Measurements from ENCODE around the gene P4HA2. TPM values are rescaled to one million over a fixed set of nuclear protein-coding genes. Genes with fewer than 3 reads are reported as not detected.

Gene P4HA2
- total and polyA plus RNA-seq, 7 donors, result 4.2 to 35.2 (median 24.8) TPM

DNA sequence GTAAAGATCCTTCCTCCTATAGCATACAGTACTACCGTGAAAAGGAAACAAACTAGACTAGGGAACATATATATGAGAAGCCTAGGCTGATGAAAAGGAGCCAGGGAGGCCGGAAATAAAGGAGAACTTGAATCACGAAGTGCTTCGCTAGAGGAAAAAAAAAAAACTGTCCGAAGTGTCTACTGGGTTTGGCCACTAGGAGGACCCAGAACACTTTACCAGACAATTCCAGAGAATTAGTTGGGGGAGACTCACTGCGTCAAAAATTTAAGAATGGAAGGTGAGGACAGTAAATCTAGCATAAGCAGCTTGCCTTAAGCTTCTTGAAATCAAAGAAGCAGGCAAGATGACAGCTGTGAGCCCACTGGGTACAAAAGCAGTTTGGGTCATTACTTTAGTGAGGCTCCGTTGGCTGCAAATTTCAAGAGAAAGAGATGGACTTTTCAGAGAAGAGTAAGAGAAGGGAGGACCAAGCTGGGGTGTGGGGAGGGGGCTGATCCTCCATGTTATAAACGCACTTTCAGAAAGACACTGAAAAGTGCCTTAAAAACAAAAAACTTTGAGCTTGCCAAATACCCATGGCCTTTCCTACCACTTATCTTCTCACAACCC is 47.4 kb downstream of the P4HA2 start:
- H3K27me3 ChIP-seq, result no peaks in the 10 kb centered on the region
- H3K27ac ChIP-seq, result no peak overlapping the region
- no peaks in the 10 kb centered on the region for H3K9me3 ChIP-seq
- intact Hi-C loops (cut with DNase I), result no loop called here
- peaks cover 0 to 11% (median 7%) of the 10 kb centered on the region in 4 donors for H3K4me1 ChIP-seq
- no peak for DNase-seq
- H3K36me3 ChIP-seq, result no peaks in the 10 kb centered on the region
- TF ChIP-seq EP300 (IDR thresholded peaks at IDR 0.05), result no peak
- no peak for TF ChIP-seq POLR2AphosphoS5 (IDR thresholded peaks at IDR 0.05)
- TF ChIP-seq POLR2A (IDR thresholded peaks at IDR 0.05), result no peak
- TF ChIP-seq CTCF (IDR thresholded peaks at IDR 0.05), result peak; percentile 31 to 71 (median 48)
- H3K4me3 ChIP-seq, result no peak overlapping the region
- WGBS, 2 donors, result 19 to 20% methylated on average over 8 of the region's 8 CpGs

- H3K36me3 ChIP-seq, result no peaks in the 10 kb centered on the region
- H3K27me3 ChIP-seq, result no peaks in the 10 kb centered on the region
- no peak overlapping the region for H3K4me3 ChIP-seq
- H3K4me1 ChIP-seq, result peaks cover 0 to 11% (median 7%) of the 10 kb centered on the region in 4 donors
- H3K27ac ChIP-seq, result no peak overlapping the region
- WGBS, 2 donors, result 56 to 58% methylated on average over 3 of the region's 3 CpGs
- TF ChIP-seq EP300 (IDR thresholded peaks at IDR 0.05), result no peak
- TF ChIP-seq POLR2A (IDR thresholded peaks at IDR 0.05), result no peak
- TF ChIP-seq POLR2AphosphoS5 (IDR thresholded peaks at IDR 0.05), result no peak
- TF ChIP-seq CTCF (IDR thresholded peaks at IDR 0.05), result no peak
- no peaks in the 10 kb centered on the region for H3K9me3 ChIP-seq
- DNase-seq, result no peak
- intact Hi-C loops (cut with DNase I), result no loop called here
Observed at GRCh38 chr5:132179405-132179804, 48.2 kb downstream of the P4HA2 start.

DNA sequence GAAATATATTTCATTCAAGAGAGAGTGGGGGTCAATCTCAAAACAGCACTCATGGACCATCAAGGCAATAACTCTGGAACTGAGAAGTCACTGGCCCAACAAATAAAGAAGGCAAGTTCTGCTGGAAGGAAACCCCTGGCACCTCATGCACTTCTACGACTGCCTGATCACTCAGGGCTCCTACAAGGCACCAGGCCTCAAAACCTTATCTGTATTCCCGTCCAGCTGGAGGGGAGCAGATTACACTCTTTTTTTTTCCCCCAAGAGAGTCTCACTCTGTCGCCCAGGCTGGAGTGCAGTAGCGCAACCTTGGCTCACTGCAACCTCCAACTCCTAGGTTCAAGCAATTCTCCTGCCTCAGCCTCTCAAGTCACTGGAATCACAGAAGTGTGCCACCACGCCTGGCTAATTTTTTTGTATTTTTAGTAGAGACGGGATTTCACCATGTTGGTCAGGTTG is 49.9 kb downstream of the P4HA2 start:
- Histone ChIP-seq H3K27me3 (no peaks in the 10 kb centered on the region), H3K27ac (no peak overlapping the region)
- intact Hi-C loops (cut with DNase I), result no loop called here

DNA sequence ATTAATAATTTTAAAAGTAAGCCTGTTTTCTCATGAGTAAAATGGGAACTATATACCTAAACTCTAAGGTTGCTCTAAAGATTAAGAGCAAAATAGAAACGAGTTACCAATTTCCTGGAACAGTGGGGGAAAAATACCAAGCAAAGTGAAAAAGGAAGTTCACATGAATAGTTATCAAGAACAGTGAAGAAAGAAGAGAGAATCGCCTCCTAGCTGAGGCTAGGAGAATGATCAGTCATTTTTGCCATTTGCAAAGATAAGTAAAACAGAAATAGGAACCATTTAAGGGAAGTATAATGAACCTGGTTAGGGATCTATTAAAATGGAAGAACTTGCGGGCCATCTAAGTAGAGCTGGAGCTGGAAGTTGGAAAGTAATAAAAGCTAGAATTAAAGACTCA is 50.7 kb downstream of the P4HA2 start:
- intact Hi-C loops (cut with DNase I), result no loop called here
- WGBS, 2 donors, result 46 to 61% methylated on average over 3 of the region's 3 CpGs
- DNase-seq, result no peak
- Histone ChIP-seq H3K4me3 (no peak overlapping the region), H3K4me1 (peaks cover 0 to 11% (median 7%) of the 10 kb centered on the region in 4 donors), H3K36me3 (no peaks in the 10 kb centered on the region), H3K27ac (no peak overlapping the region), H3K9me3 (no peaks in the 10 kb centered on the region), H3K27me3 (no peaks in the 10 kb centered on the region)
- no peak for TF ChIP-seq EP300 (IDR thresholded peaks at IDR 0.05)
- no peak for TF ChIP-seq POLR2AphosphoS5 (IDR thresholded peaks at IDR 0.05)
- no peak for TF ChIP-seq POLR2A (IDR thresholded peaks at IDR 0.05)
- TF ChIP-seq CTCF (IDR thresholded peaks at IDR 0.05), result no peak

More for the DNA sequence above, 49.9 kb downstream of the P4HA2 start:
- no peak for TF ChIP-seq EP300 (IDR thresholded peaks at IDR 0.05)
- no peak for TF ChIP-seq CTCF (IDR thresholded peaks at IDR 0.05)
- TF ChIP-seq POLR2AphosphoS5 (IDR thresholded peaks at IDR 0.05), result no peak
- no peak for TF ChIP-seq POLR2A (IDR thresholded peaks at IDR 0.05)
- WGBS, 2 donors, result 94% methylated on average over 6 of the region's 6 CpGs
- Histone ChIP-seq H3K4me3 (no peak overlapping the region), H3K36me3 (no peaks in the 10 kb centered on the region), H3K4me1 (peaks cover 0 to 11% (median 7%) of the 10 kb centered on the region in 4 donors), H3K9me3 (no peaks in the 10 kb centered on the region)
- DNase-seq, result no peak

DNA sequence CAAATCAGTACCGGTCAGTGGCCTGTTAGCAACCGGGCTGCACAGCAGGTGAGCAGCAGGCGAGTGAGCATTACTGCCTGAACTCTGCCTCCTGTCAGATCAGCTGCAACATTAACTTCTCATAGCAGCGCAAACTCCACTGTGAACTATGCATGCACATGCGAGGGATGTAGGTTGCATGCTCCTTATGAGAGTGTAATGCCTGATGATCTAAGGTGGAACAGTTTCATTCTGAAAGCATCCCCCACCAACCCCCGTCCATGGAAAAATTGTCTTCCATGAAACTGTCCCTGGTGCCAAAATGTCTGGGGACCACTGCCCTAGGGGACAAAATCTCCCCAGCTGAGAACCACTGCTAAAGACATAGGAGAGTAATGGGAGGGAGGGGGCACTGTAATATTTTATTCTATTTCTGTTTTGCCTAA is 51.1 kb downstream of the P4HA2 start:
- no peak for DNase-seq
- TF ChIP-seq EP300 (IDR thresholded peaks at IDR 0.05) (no peak), CTCF (IDR thresholded peaks at IDR 0.05) (no peak), POLR2A (IDR thresholded peaks at IDR 0.05) (no peak), POLR2AphosphoS5 (IDR thresholded peaks at IDR 0.05) (no peak)
- Histone ChIP-seq H3K36me3 (no peaks in the 10 kb centered on the region), H3K27ac (no peak overlapping the region), H3K4me3 (no peak overlapping the region), H3K4me1 (peaks cover 0 to 11% (median 7%) of the 10 kb centered on the region in 4 donors), H3K27me3 (no peaks in the 10 kb centered on the region), H3K9me3 (no peaks in the 10 kb centered on the region)
- 87 to 92% methylated on average over 6 of the region's 6 CpGs for WGBS, 2 donors
- intact Hi-C loops (cut with DNase I), result no loop called here
